ENCODE measurements around the gene AQP11. TPM values are rescaled to one million over a fixed set of nuclear protein-coding genes. Genes with fewer than 3 reads are reported as not detected.

The AQP11 gene
- total and polyA plus RNA-seq, 2 of the 4 experiments (the other 2 are of a cell fraction) = 1.1 TPM

DNA sequence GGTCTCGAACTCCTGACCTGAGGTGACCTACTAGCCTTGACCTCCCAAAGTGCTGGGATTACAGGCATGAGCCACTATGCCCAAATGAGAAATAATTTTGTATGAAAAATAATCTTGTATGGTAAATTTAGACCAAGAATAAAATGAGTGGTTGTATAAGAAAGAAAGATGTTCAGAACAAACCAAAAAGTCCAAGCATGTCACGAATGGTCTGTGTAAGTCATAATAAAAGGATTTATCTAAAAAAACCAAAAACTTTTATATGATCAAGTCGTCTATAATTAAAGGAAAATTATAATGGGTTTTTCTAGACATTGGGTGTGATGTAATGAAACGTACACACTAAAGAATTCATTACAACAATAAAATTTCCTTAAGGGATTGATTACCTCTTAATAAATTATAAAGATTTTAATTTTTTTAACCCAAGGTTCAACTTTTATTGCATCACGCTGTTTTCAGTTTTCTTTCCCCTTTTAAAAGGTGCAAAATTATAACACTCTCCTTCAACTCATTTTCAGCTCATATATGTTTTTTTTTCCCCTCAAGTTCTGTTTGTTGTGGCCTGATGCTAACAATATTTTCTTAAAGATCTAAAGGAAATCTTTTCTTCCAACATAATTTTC, 8.9 kb upstream of the AQP11 start:
- DNase-seq (peak; percentile 21), ATAC-seq (ENCODE audit: low read depth) (no peak)
- Histone ChIP-seq H3K18ac (ENCODE audit: low read depth, low read length) (no peak overlapping the region), H4K5ac (ENCODE audit: low read depth, low read length) (no peak overlapping the region), H3K9me1 (ENCODE audit: insufficient read depth, low read length) (no peaks in the 10 kb centered on the region), H3K56ac (ENCODE audit: extremely low read depth, insufficient read depth, low read length) (no peak overlapping the region), H3K36me3 (ENCODE audit: control insufficient read depth, insufficient read depth, low read length) (no peaks in the 10 kb centered on the region), H3K4me2 (ENCODE audit: low read depth, low read length) (no peak overlapping the region), H2AFZ (replicated peaks; ENCODE audit: low read length, poor library complexity) (no peak overlapping the region), H3K9me3 (ENCODE audit: control insufficient read depth, insufficient read depth, low read length) (peaks cover 9% of the 10 kb centered on the region), H3K4me3 (ENCODE audit: insufficient read depth, low read depth, low read length) (no peak overlapping the region), H2BK15ac (ENCODE audit: low read depth, low read length) (no peak overlapping the region), H2AK9ac (replicated peaks; ENCODE audit: low read depth, low read length, poor library complexity) (no peak overlapping the region), H3K27ac (ENCODE audit: insufficient read depth, low read length) (no peak overlapping the region), H3K4ac (ENCODE audit: low read depth, low read length) (no peak overlapping the region), H2AK5ac (ENCODE audit: low read depth, low read length) (no peak overlapping the region), H3K79me1 (ENCODE audit: low read depth in 1 of 2, low read length in 2 of 2) (no peaks in the 10 kb centered on the region), H3K27me3 (ENCODE audit: control insufficient read depth, insufficient read depth, low read length) (no peaks in the 10 kb centered on the region), H4K20me1 (ENCODE audit: insufficient read depth, low read length) (no peaks in the 10 kb centered on the region), H3K4me1 (ENCODE audit: control insufficient read depth, insufficient read depth, low read length) (no peaks in the 10 kb centered on the region), H3K23ac (ENCODE audit: low read depth, low read length) (no peak overlapping the region), H4K91ac (ENCODE audit: insufficient read depth, low read depth, low read length) (no peak overlapping the region), H3K9ac (ENCODE audit: low read depth, low read length) (no peak overlapping the region), H4K8ac (ENCODE audit: low read depth in 2 of 2, low read length in 2 of 2) (no peak overlapping the region), H2BK120ac (ENCODE audit: low read depth, low read length) (no peak overlapping the region), H2BK5ac (ENCODE audit: low read depth, low read length, poor library complexity, severe bottlenecking) (no peak overlapping the region), H3K14ac (replicated peaks; ENCODE audit: low read depth, low read length) (no peak overlapping the region), H2BK20ac (ENCODE audit: low read depth, low read length) (no peak overlapping the region)
- intact Hi-C loops (cut with micrococcal nuclease) (no loop called here), in situ Hi-C loops (cut with MboI; ENCODE audit: low sequenced_read_pairs) (no loop called here), dilution Hi-C loops (cut with HindIII; ENCODE audit: low sequenced_read_pairs, unreplicated experiment) (no loop called here)
- CTCF ChIA-PET = interaction anchor here (0.6 kb wide), 1 partner anchor 11 kb away, joined by 6 read pairs; no protein-coding TSS in a partner anchor
- no CpG with 5 or more reads among the region's 5 CpGs for WGBS, 2 experiments (ENCODE audit: extremely low coverage in 2 of 2, insufficient read length in 1 of 2)
- BruUV-seq (replicated peaks) = no TSS peak
- TF ChIP-seq POLR2A (IDR thresholded peaks at IDR 0.05; ENCODE audit: low read depth, low read length) (no peak), RFX5 (IDR thresholded peaks at IDR 0.05; ENCODE audit: low read depth, low read length) (no peak), BHLHE40 (IDR thresholded peaks at IDR 0.05; ENCODE audit: low read depth, low read length) (no peak), CHD1 (IDR thresholded peaks at IDR 0.05; ENCODE audit: low read depth, low read length) (no peak), CEBPB (IDR thresholded peaks at IDR 0.05; ENCODE audit: low read depth, low read length) (no peak), MXI1 (IDR thresholded peaks at IDR 0.05; ENCODE audit: borderline replicate concordance, low read depth, low read length) (no peak), NFE2L2 (IDR thresholded peaks at IDR 0.05; ENCODE audit: low read depth, low read length) (no peak), RCOR1 (IDR thresholded peaks at IDR 0.05; ENCODE audit: insufficient replicate concordance, low read length) (no peak), SMC3 (IDR thresholded peaks at IDR 0.05; ENCODE audit: low read depth, low read length) (no peak), FOS (IDR thresholded peaks at IDR 0.05; ENCODE audit: low read depth, low read length) (no peak)
- TF ChIP-seq, protein P1, sequence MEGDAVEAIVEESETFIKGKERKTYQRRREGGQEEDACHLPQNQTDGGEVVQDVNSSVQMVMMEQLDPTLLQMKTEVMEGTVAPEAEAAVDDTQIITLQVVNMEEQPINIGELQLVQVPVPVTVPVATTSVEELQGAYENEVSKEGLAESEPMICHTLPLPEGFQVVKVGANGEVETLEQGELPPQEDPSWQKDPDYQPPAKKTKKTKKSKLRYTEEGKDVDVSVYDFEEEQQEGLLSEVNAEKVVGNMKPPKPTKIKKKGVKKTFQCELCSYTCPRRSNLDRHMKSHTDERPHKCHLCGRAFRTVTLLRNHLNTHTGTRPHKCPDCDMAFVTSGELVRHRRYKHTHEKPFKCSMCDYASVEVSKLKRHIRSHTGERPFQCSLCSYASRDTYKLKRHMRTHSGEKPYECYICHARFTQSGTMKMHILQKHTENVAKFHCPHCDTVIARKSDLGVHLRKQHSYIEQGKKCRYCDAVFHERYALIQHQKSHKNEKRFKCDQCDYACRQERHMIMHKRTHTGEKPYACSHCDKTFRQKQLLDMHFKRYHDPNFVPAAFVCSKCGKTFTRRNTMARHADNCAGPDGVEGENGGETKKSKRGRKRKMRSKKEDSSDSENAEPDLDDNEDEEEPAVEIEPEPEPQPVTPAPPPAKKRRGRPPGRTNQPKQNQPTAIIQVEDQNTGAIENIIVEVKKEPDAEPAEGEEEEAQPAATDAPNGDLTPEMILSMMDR (conservative IDR thresholded peaks at IDR 0.05; ENCODE audit: low read depth, low read length) = no peak
- TF ChIP-seq, protein P2, sequence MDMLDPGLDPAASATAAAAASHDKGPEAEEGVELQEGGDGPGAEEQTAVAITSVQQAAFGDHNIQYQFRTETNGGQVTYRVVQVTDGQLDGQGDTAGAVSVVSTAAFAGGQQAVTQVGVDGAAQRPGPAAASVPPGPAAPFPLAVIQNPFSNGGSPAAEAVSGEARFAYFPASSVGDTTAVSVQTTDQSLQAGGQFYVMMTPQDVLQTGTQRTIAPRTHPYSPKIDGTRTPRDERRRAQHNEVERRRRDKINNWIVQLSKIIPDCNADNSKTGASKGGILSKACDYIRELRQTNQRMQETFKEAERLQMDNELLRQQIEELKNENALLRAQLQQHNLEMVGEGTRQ (IDR thresholded peaks at IDR 0.05; ENCODE audit: low read depth, low read length) = no peak
- POLR2A ChIA-PET (ENCODE audit: unreplicated experiment) = interaction anchor here (0.7 kb wide), 1 partner anchor 9 kb away, joined by 3 read pairs; no protein-coding TSS in a partner anchor
